Vagina (tissue), 2 donors: Measurements from ENCODE around the gene CWF19L1.

Experiments used
- POLR2A ChIP-seq, 2 donors: fragments of 450-650 bp; IDR thresholded peaks; one replicate each; pipeline ENCODE4 v1.6.1; 2017; ENCODE audit warnings: antibody characterized with exemption in 2 of 2, mild to moderate bottlenecking in 2 of 2, moderate library complexity in 2 of 2
- POLR2AphosphoS5 ChIP-seq, 2 donors: sonication (generic); formaldehyde crosslinking; IDR thresholded peaks; one replicate each; pipeline ENCODE4 v1.9.0; 2017; ENCODE audit warnings: antibody characterized with exemption in 2 of 2, mild to moderate bottlenecking in 2 of 2, low read depth in 1 of 2; ENCODE audit not compliant: insufficient read depth in 1 of 2
- TF ChIP-seq, protein P1 (sequence below), 3 experiments: fragments of 450-650 bp in 2 of 3; fragments of 200-600 bp in 1 of 3; sonication (generic) in 1 of 3; IDR thresholded peaks; one replicate each; pipeline ENCODE4 v1.5.1; 2017 to 2019; ENCODE audit warnings: antibody characterized with exemption in 3 of 3, mild to moderate bottlenecking in 2 of 3, moderate library complexity in 2 of 3

GRCh38 chr10:100223879-100224278 is 43.6 kb downstream of the CWF19L1 start:
- TF ChIP-seq, protein P1, sequence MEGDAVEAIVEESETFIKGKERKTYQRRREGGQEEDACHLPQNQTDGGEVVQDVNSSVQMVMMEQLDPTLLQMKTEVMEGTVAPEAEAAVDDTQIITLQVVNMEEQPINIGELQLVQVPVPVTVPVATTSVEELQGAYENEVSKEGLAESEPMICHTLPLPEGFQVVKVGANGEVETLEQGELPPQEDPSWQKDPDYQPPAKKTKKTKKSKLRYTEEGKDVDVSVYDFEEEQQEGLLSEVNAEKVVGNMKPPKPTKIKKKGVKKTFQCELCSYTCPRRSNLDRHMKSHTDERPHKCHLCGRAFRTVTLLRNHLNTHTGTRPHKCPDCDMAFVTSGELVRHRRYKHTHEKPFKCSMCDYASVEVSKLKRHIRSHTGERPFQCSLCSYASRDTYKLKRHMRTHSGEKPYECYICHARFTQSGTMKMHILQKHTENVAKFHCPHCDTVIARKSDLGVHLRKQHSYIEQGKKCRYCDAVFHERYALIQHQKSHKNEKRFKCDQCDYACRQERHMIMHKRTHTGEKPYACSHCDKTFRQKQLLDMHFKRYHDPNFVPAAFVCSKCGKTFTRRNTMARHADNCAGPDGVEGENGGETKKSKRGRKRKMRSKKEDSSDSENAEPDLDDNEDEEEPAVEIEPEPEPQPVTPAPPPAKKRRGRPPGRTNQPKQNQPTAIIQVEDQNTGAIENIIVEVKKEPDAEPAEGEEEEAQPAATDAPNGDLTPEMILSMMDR (IDR thresholded peaks at IDR 0.05): no peak
- no peak for TF ChIP-seq POLR2A (IDR thresholded peaks at IDR 0.05)
- TF ChIP-seq POLR2AphosphoS5 (IDR thresholded peaks at IDR 0.05; ENCODE audit: insufficient read depth in 1 of 2, low read depth in 1 of 2): no peak
